Upper lobe of right lung (tissue), 1 donor: ENCODE results near the gene PDE11A. TPM values are rescaled to one million over a fixed set of nuclear protein-coding genes. Genes with fewer than 3 reads are reported as not detected.
A peak's percentile ranks its signal among the peaks of the same experiment; 100 is the strongest.

ENCODE experiments used
- ATAC-seq: fragments of 200-7000 bp; cut with Tn5 transposase; one replicate; pipeline ENCODE4 v1.9.1; 2020; ENCODE audit warnings: mild to moderate bottlenecking, moderate library complexity
- DNase-seq: peaks from one replicate; pipeline ENCODE4 v3.0.0-alpha.2; 2020
- H3K27ac ChIP-seq: fragments of 200-600 bp; one replicate; pipeline ENCODE4 v1.8.0; 2022
- H3K27me3 ChIP-seq: fragments of 200-600 bp; one replicate; pipeline ENCODE4 v1.8.0; 2022; ENCODE audit warnings: mild to moderate bottlenecking
- H3K36me3 ChIP-seq: fragments of 200-600 bp; one replicate; pipeline ENCODE4 v1.8.0; 2022
- H3K4me1 ChIP-seq: fragments of 200-600 bp; one replicate; pipeline ENCODE4 v1.8.0; 2022
- H3K4me3 ChIP-seq: fragments of 200-600 bp; one replicate; pipeline ENCODE4 v1.8.0; 2022; ENCODE audit warnings: mild to moderate bottlenecking
- H3K9me3 ChIP-seq: fragments of 200-600 bp; one replicate; pipeline ENCODE4 v1.8.0; 2022
- CTCF ChIP-seq: fragments of 200-600 bp; IDR thresholded peaks from one replicate; pipeline ENCODE4 v1.8.0; 2022; ENCODE audit warnings: antibody characterized with exemption
- intact Hi-C: fragments of 100-400 bp; cut with DNase I; formaldehyde crosslinking; loops from one replicate; pipeline ENCODE4 v1.11.0; 2022
- total RNA-seq: library from RNA; stranded (reverse); fragmentation: NEBNext Ultra II Directional; extraction: Animal tissue kit (Norgen Biotek cat#: 25700); gene quantifications from one replicate; pipeline ENCODE4 v1.2.1, GENCODE V29; 2021
- donor health status: DM: no; HTN: yes; CAD: no; lungs with severe emphysema.

PDE11A gene
- total RNA-seq, 1 donor from 2014 or later: not detected

- DNase-seq (no peak), ATAC-seq (no peak)
- no peak overlapping the region for H3K27ac ChIP-seq
- H3K4me3 ChIP-seq: no peak overlapping the region
- no peaks in the 10 kb centered on the region for H3K4me1 ChIP-seq
- H3K9me3 ChIP-seq: no peaks in the 10 kb centered on the region
- intact Hi-C loops: no loop called here
- TF ChIP-seq CTCF: no peak
- no peaks in the 10 kb centered on the region for H3K36me3 ChIP-seq
- no peaks in the 10 kb centered on the region for H3K27me3 ChIP-seq
Measured at GRCh38 chr2:177727577-177728398, 344.8 kb downstream of the PDE11A start.

- DNase-seq (no peak), ATAC-seq (no peak)
- H3K27me3 ChIP-seq: no peaks in the 10 kb centered on the region
- H3K36me3 ChIP-seq: no peaks in the 10 kb centered on the region
- H3K4me1 ChIP-seq: no peaks in the 10 kb centered on the region
- no peak for TF ChIP-seq CTCF
- no peaks in the 10 kb centered on the region for H3K9me3 ChIP-seq
- no peak overlapping the region for H3K27ac ChIP-seq
- intact Hi-C loops: no loop called here
- H3K4me3 ChIP-seq: no peak overlapping the region
Measured at GRCh38 chr2:177726931-177727348, 345.6 kb downstream of the PDE11A start.

GRCh38 chr2:177724398-177725287 lies 347.9 kb downstream of the PDE11A start:
- intact Hi-C loops: no loop called here
- ATAC-seq (peak; percentile 84), DNase-seq (no peak)

GRCh38 chr2:177723235-177723634 lies 349.3 kb downstream of the PDE11A start:
- H3K36me3 ChIP-seq: no peaks in the 10 kb centered on the region
- intact Hi-C loops: no loop called here
- H3K9me3 ChIP-seq: no peaks in the 10 kb centered on the region
- no peak for TF ChIP-seq CTCF
- H3K4me3 ChIP-seq: no peak overlapping the region
- H3K27me3 ChIP-seq: no peaks in the 10 kb centered on the region
- DNase-seq: no peak
- no peaks in the 10 kb centered on the region for H3K4me1 ChIP-seq
- no peak overlapping the region for H3K27ac ChIP-seq
- ATAC-seq: no peak

More at GRCh38 chr2:177724398-177725287, 347.9 kb downstream of the PDE11A start:
- no peaks in the 10 kb centered on the region for H3K4me1 ChIP-seq
- H3K27me3 ChIP-seq: no peaks in the 10 kb centered on the region
- TF ChIP-seq CTCF: peak; percentile 85
- no peak overlapping the region for H3K4me3 ChIP-seq
- H3K36me3 ChIP-seq: no peaks in the 10 kb centered on the region
- H3K9me3 ChIP-seq: no peaks in the 10 kb centered on the region
- H3K27ac ChIP-seq: no peak overlapping the region

GRCh38 chr2:177721818-177722567 lies 350.6 kb downstream of the PDE11A start:
- intact Hi-C loops: no loop called here
- no peaks in the 10 kb centered on the region for H3K4me1 ChIP-seq
- TF ChIP-seq CTCF: no peak

More at GRCh38 chr2:177721818-177722567, 350.6 kb downstream of the PDE11A start:
- Histone ChIP-seq H3K4me3 (no peak overlapping the region), H3K27me3 (no peaks in the 10 kb centered on the region), H3K27ac (no peak overlapping the region), H3K36me3 (no peaks in the 10 kb centered on the region), H3K9me3 (no peaks in the 10 kb centered on the region)
- DNase-seq (no peak), ATAC-seq (no peak)
